Hematopoietic multipotent progenitor cell treated with erythropoietin and hydrocortisone succinate and interleukin-3 and kit ligand, for 8 days (in vitro differentiated cells): ENCODE measurements around the gene IFT20.

ENCODE experiments used
- DNase-seq: peaks from one replicate; pipeline ENCODE4 v3.0.0-alpha.2; 2015

IFT20 gene

GRCh38 chr17:28334666-28335200, 539 bp downstream of the IFT20 start:
- DNase-seq = no peak

DNA sequence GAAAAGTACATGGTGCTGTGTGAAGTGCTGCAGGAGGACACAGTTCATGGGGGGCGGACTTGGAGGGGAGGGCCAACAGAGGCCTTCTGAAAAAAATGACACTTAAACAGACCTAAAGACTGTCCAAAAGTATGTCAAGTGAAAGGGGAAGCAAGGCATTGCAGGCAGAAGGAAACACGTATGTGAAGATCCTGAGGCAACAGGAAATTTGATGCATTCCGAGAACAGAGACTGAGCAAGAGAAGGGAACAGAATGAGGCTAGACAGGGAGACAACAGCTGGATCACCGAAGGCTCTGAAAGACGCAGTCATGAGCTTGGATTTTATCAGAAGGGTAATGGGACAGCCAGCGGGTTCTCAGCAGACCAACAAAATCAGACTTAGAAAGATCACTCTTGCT, 1.1 kb downstream of the IFT20 start:
- DNase-seq = no peak

DNA sequence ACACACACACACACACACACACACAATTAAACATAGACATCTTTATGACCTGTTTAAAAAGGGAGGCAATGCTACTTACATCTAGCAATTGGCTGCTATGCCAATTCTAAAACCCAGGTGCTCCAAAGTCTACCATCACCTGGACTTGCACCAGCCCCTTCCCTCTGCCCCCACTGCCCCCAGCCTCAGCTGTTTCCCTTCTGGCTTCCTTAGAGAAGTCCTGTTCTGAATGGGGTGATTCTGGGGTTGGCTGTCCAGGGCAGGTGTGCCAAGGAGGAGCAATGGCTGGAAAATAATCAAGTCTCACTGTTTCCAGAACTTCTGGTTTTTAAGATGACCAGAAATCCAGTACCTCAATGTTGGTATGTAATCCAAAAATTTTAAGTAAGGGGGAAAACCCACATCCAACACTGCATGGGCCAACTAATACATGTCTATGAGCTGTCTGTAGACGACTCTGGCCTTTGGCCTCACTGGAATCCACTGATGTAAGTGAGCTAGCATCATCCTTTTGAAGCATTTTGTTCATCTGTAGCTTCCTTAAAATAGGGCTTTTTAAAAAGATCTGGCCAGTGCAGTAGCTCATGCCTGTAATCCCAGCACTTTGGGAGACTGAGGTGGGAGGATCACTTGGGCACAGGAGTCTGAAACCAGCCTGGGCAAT, 2.1 kb downstream of the IFT20 start:
- no peak for DNase-seq

GRCh38 chr17:28331891-28332420, 3.3 kb downstream of the IFT20 start:
- DNase-seq = no peak

GRCh38 chr17:28330671-28331070, 4.6 kb downstream of the IFT20 start:
- no peak for DNase-seq

- DNase-seq = no peak
Observed at GRCh38 chr17:28328325-28328724, 6.9 kb downstream of the IFT20 start.

DNA sequence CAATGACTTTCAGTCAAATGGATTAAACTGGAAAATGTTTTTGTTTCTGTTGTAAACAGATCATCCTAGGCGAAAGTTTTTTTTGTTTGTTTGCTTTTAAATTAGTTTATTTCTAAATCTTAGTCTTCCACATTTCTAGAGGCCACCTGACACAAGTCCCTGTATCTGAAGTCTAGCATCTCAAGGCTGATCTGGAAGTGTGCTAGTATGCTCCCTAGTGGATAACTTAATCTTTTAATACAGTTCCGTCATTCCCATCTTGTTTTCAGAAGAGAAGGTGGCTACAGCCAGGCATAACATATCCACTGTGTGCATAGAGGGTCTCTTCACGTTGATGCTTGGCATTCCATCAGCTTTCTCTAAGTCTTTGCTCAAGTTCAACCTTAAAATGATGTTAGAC, 7.6 kb downstream of the IFT20 start:
- no peak for DNase-seq

GRCh38 chr17:28327031-28327607, 8.2 kb downstream of the IFT20 start:
- no peak for DNase-seq

DNA sequence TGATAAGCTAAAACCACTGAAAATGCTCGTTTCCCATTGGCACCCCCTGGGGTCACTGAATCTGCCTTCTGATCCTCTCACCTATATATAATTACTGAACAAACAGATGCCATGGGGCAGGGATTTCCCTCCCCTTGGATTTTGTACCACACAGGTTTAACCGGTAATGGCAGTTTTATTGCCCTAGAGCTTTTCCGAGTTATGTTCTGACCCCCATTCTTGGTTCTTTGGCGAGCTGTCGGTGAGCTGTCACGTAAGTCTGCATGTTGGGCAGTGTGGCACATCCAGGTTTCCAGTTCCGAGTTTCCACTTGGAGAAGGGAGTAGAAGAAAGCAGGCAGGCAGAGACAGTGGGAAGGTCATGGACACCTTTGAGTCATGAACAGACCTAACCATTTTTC, 9.2 kb downstream of the IFT20 start:
- no peak for DNase-seq

- DNase-seq = no peak
Observed at GRCh38 chr17:28325211-28325610, 10.1 kb downstream of the IFT20 start.

DNA sequence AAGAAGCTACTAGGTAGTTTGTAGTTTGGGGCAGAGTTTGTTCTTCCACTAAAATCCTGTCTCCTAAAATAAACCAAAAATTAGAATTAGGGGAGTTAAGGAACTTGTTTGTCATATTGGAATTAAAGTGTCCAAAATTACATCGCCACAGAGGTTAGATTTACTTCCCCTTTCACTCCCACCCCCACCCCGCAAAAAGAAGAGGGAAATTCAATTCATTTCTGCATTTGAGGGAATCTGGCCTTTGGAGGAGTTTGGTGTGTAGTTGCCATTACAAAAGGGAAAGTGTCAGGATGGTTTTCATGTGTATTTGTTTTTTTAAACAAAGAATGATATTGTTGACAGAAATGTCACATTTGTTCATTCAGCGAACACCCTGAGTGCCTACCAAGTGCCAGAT, 10.5 kb downstream of the IFT20 start:
- DNase-seq = no peak

DNA sequence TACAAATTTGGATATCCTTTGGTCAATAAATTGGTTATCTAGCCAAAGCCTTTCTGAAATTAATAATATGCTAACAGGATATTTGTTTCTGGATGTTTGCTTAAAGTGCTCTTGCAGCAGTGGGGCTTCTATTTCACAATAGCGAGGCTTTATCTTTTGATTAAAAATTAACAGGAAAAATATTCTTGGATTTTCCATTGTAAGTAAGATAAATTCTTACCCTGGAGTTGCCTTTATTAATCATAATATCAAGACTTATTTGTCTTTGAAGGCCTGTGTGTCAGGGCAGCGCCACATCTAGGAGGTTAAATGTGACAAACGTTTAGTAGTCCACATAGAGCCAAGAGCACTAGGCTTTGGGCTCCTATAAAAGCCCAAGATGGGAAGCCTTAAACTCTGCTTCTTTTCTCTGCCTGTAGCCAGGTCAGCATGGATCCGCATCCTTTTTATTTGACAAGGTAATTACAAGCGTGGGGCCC, 11.0 kb downstream of the IFT20 start:
- no peak for DNase-seq

DNA sequence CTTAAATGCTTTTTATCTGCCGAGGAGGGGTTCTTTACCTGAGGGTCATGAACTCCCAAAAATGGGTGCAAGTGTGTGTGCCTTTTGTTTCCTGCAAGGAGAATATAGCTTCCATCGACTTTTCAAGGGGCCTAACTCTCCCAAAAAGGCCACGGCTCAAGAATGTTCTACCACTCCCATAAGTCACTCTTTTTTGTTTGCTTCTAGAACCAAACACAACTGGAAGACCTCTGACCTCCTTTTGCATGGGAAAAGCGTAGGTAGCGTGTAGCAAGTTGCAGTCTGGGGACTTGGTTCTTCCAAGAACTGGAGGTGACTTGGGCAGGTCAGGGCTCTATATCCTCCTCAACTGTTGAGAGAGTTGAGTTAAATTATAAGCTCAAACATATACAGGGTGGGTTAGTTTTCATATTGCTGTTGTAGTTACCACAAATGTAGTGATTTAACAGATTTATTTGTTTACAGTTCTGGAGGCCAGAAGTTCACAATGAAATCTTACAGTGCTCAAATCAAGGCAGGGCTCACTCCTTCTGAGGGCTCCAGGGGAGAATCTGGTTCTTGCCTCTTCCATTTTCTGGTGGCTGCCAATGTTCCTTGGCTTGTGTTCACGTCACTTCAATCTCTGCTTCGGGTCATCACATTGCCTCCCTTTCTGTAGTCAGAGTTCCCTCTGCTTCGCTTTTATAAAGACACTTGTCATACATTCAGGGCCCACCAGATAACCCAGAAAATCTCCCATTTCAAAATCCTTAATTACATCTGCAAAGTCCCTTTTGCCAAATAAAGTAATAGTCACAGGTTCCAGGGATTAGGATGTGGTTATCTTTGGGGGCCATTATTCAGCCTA, 14.8 kb downstream of the IFT20 start:
- no peak for DNase-seq

DNA sequence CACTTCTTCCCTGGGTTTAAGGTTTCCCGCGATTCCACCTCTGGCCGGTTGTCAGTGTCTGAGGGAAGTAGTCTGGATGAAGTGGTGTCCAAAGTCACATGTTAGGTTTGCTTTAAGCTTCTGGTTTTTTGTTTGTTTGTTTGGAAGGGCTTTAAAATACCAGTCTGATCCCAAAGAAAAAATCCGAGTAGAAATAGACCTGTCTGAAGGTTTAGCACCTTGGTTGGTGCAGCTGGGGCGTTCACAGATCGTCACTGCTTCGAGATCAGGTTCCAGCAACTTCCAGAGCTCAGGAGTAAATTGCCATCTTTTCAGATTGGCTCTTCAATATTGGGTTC, 15.7 kb downstream of the IFT20 start:
- DNase-seq = no peak

GRCh38 chr17:28318759-28319597, 16.3 kb downstream of the IFT20 start, which contains the start of gene TMEM97:
TSS of gene TMEM97 (plus strand) at chr17:28319200. CDS start at chr17:28319240, 40 bp downstream.
- peak; percentile 98 for DNase-seq

- peak; percentile 43 for DNase-seq
Observed at GRCh38 chr17:28317966-28318758, 17.1 kb downstream of the IFT20 start.

DNA sequence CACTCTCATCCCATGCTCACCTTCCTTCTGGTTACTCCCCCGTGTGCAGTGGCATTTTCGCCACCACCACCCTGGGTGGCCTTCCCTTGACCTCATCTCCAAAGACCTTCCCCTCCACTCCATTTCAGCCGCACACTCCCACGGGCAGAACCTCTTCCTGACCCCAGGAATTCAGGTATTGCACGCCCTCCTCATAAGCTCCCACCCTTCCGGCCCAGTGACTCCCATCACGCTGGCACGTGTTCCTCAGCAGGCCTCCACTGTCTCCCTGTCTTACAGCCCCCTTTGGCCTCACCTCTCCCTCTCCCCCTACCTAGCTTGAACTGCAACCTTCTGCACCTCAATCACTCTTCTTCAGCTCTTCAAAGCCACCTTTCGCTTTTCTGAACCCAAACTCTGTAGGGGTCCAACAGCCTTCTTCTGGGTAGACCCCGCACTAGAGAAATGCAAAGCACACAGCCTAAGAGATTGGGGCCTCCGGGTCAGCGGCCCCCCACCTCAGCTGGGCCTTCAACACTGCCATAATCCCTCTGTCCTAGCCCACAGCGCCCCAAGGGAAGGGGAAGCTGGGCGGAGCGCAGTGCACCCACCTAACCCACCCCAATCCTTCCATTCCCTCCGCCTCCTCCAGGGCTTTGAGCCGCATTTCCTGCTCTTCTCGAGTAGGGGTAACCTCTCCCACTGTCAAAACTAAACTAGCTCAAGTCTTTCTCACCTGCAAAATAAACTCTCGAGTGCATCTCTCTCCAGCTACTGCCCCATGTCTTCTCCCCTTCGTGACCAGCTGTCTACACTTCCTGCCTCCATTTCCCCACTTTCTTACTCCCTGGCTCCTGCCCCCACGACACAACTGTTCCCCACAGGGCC, 17.9 kb downstream of the IFT20 start:
- DNase-seq = no peak

GRCh38 chr17:28315846-28316705, 19.2 kb downstream of the IFT20 start:
- DNase-seq = no peak

DNA sequence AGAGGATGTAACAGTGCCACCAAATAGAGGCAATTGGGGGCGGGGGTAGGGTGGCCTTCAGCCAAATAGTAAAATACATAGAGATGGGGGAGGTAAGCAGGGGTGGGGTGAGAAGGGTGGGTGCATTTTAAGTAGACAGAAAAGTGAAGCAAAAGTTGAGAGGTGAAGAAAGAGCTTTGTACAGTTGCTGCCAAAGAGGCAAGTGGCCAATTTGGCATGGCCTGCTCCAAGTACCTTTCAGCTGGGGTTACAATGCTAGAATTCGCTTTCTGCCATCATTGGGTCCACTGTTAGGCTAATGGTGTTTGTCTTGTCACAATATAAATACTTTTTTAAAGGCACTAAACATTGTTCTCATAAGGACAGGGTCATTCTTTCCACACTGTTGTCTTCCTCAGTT, 21.4 kb downstream of the IFT20 start:
- no peak for DNase-seq
